HepG2 (cell line): ENCODE results near the gene NUDT7. TPM values are rescaled to one million over a fixed set of nuclear protein-coding genes. Genes with fewer than 3 reads are reported as not detected.

Experiments
- ATAC-seq: fragments of 200-7000 bp; cut with Tn5 transposase; 3 replicates; pipeline ENCODE4 v1.9.1; 2020; ENCODE audit warnings: mild to moderate bottlenecking, moderate library complexity
- BruUV-seq: library from RNA; stranded (reverse); fragments of 400-500 nt; replicated peaks from 2 replicates; lab custom pipeline; 2021; lab: Mats Ljungman, UMichigan
- CTCF ChIA-PET: fragments of 300-600 bp; formaldehyde crosslinking; extraction: SDS; loops from one replicate; lab custom pipeline; 2021; ENCODE audit warnings: low total read pairs, inconsistent platforms, low intra/inter-chr PET ratio; lab: Yijun Ruan, JAX
- POLR2A ChIA-PET: fragments of 350-600 bp; sonication (Branson Sonifier 250); formaldehyde crosslinking; loops from one replicate; lab custom pipeline; 2020; ENCODE audit warnings: antibody characterized with exemption, inconsistent platforms; lab: Yijun Ruan, JAX
- DNase-seq: peaks from one replicate; pipeline ENCODE4 v3.0.0-alpha.2; 2015; ENCODE audit warnings: low spot score
- FAIRE-seq: peaks from 3 replicates; lab custom pipeline; 2011; peaks lifted over from hg19 to GRCh38; lab: Jason Lieb, UNC
- H2AFZ ChIP-seq: one replicate; pipeline ENCODE4 v1.6.1; 2011; ENCODE audit warnings: low read length, inconsistent platforms
- H3K27ac ChIP-seq: fragments of 300-600 bp; 3 replicates; pipeline ENCODE4 v1.8.0; 2011; ENCODE audit warnings: mixed run types, mild to moderate bottlenecking, mixed read lengths, low read length, inconsistent platforms; ENCODE audit not compliant: insufficient read depth; ENCODE audit errors: extremely low read length
- H3K27me3 ChIP-seq, 2 experiments: fragments of 200-600 bp in 1 of 2; 2 replicates in 1 of 2; 3 replicates in 1 of 2; pipeline versions ENCODE4 v1.6.0 to v1.8.0; 2011; ENCODE audit warnings: low read length in 2 of 2, mild to moderate bottlenecking in 2 of 2, moderate library complexity in 2 of 2, inconsistent platforms in 1 of 2; ENCODE audit not compliant: insufficient read depth in 2 of 2, control insufficient read depth in 1 of 2
- H3K36me3 ChIP-seq, 2 experiments: fragments of 200-600 bp in 1 of 2; replicated peaks in 1 of 2; 2 replicates in 1 of 2; 3 replicates in 1 of 2; pipeline versions ENCODE4 v1.5.1 to v1.8.0; 2011; ENCODE audit warnings: low read length in 2 of 2, inconsistent platforms in 1 of 2; ENCODE audit not compliant: insufficient read depth in 2 of 2, control insufficient read depth in 1 of 2
- H3K4me1 ChIP-seq: 2 replicates; pipeline ENCODE4 v1.5.1; 2012; ENCODE audit warnings: low read length, inconsistent platforms; ENCODE audit not compliant: insufficient read depth
- H3K4me2 ChIP-seq: 2 replicates; pipeline ENCODE4 v1.6.0; 2011; ENCODE audit warnings: low read depth, low read length, inconsistent platforms
- H3K4me3 ChIP-seq, 3 experiments: fragments of 200-600 bp in 1 of 3; sonication (generic), shearing (Covaris generic) in 1 of 3; replicated peaks in 1 of 3; 2 replicates each; pipeline ENCODE4 v1.5.1; 2011 to 2016; ENCODE audit warnings: low read length in 3 of 3, inconsistent platforms in 2 of 3, low read depth in 2 of 3, mild to moderate bottlenecking in 2 of 3, control low read depth in 1 of 3, mixed read lengths in 1 of 3; ENCODE audit not compliant: insufficient read depth in 1 of 3
- H3K79me2 ChIP-seq: one replicate; pipeline ENCODE4 v1.6.1; 2011; ENCODE audit warnings: low read length, inconsistent platforms; ENCODE audit not compliant: insufficient read depth
- H3K9ac ChIP-seq: 2 replicates; pipeline ENCODE4 v1.6.0; 2011; ENCODE audit warnings: mild to moderate bottlenecking, low read depth, low read length, inconsistent platforms; ENCODE audit not compliant: insufficient read depth
- H3K9me3 ChIP-seq: 2 replicates; pipeline ENCODE4 v1.5.1; 2012; ENCODE audit warnings: mild to moderate bottlenecking, low read length
- H4K20me1 ChIP-seq: 2 replicates; pipeline ENCODE4 v1.6.0; 2011; ENCODE audit warnings: inconsistent platforms, mild to moderate bottlenecking, low read length, moderate library complexity; ENCODE audit not compliant: insufficient read depth
- FOSL2 ChIP-seq: sonication (generic); formaldehyde crosslinking; IDR thresholded peaks from 2 replicates; pipeline ENCODE4 v1.4.0; 2020; ENCODE audit warnings: missing genetic modification reagents
- GTF2F1 ChIP-seq: fragments of 150-350 bp; IDR thresholded peaks from 2 replicates; pipeline ENCODE4 v1.6.1; 2014; ENCODE audit warnings: low read length
- HIVEP1 ChIP-seq: sonication (generic); formaldehyde crosslinking; IDR thresholded peaks from 2 replicates; pipeline ENCODE4 v1.4.0; 2020; ENCODE audit warnings: mild to moderate bottlenecking, missing genetic modification reagents
- JUNB ChIP-seq: sonication (generic); formaldehyde crosslinking; IDR thresholded peaks from 2 replicates; pipeline ENCODE4 v1.8.0; 2022; ENCODE audit warnings: missing genetic modification reagents, mild to moderate bottlenecking, borderline replicate concordance
- MXD4 ChIP-seq: IDR thresholded peaks from 2 replicates; pipeline ENCODE4 v1.6.1; 2016; ENCODE audit warnings: mild to moderate bottlenecking, missing biosample characterization, missing genetic modification reagents
- NR2F6 ChIP-seq, 2 experiments: IDR thresholded peaks; 2 replicates each; pipeline ENCODE4 v1.6.1; 2016; ENCODE audit warnings: antibody characterized with exemption in 1 of 2, mild to moderate bottlenecking in 1 of 2
- RARA ChIP-seq: IDR thresholded peaks from 2 replicates; pipeline ENCODE4 v1.6.1; 2016; ENCODE audit warnings: missing genetic modification reagents, missing compliant biosample characterization
- ZKSCAN1 ChIP-seq: fragments of 150-350 bp; IDR thresholded peaks from 2 replicates; pipeline ENCODE4 v1.6.1; 2014; ENCODE audit warnings: low read length
- ZNF142 ChIP-seq: sonication (generic); formaldehyde crosslinking; IDR thresholded peaks from 2 replicates; pipeline ENCODE4 v1.4.0; 2020; ENCODE audit warnings: missing genetic modification reagents
- ZNF652 ChIP-seq: IDR thresholded peaks from 2 replicates; pipeline ENCODE4 v1.6.1; 2016; ENCODE audit warnings: low read depth, borderline replicate concordance
- ZSCAN29 ChIP-seq: sonication (generic); formaldehyde crosslinking; conservative IDR thresholded peaks from 2 replicates; pipeline ENCODE4 v1.4.0; 2020; ENCODE audit warnings: mild to moderate bottlenecking, missing genetic modification reagents
- WGBS: methylation state at CpG from one replicate; pipeline ENCODE4 v1.1.6; 2017; ENCODE audit warnings: low lambda C conversion rate; 5-methylcytosine and 5-hydroxymethylcytosine counted together
- in situ Hi-C: cut with HindIII; loops from 2 replicates; pipeline ENCODE4 v1.10.0; 2017; ENCODE audit warnings: low pct_unique_long_range_greater_than_20kb; ENCODE audit not compliant: extremely low pct_ligation_motif_present
- intact Hi-C: fragments of 100-400 bp; cut with micrococcal nuclease; formaldehyde crosslinking; loops from one replicate; pipeline ENCODE4 v1.10.0; 2022; ENCODE audit not compliant: unreplicated experiment
- polyA plus RNA-seq, 8 experiments: library from polyadenylated mRNA; depleted of rRNA in 3 of 8; stranded (reverse) in 7 of 8; unstranded in 1 of 8; fragments of >200 nt; fragmentation: Illumina TruSeq in 4 of 8; extraction: Trizol in 4 of 8; gene quantifications; 2 replicates each; pipeline versions ENCODE4 v1.2.1 to v1.2.3, GENCODE V29; 2011 to 2016; ENCODE audit warnings: low read depth in 4 of 8, missing spikeins in 1 of 8, mixed read lengths in 1 of 8; ENCODE audit not compliant: insufficient read depth in 1 of 8
- total RNA-seq, 5 experiments: library from RNA; depleted of rRNA; stranded (reverse); fragments of >200 nt; fragmentation: Illumina TruSeq; extraction: Trizol; gene quantifications; 2 replicates each; pipeline ENCODE4 v1.2.3, GENCODE V29; 2016; ENCODE audit warnings: low read depth in 1 of 5

The NUDT7 gene
- total and polyA plus RNA-seq, 2 of the 13 experiments (the other 11 are each of a cell fraction or from before 2014, with no cell fraction given): 14.3 to 23.9 TPM

- in situ Hi-C loops: no loop called here
- DNase-seq: no peak
- WGBS: 27% methylated on average over 1 of the region's 1 CpG
- CTCF ChIA-PET: no interaction called here
- ATAC-seq: no peak
- no TSS peak for BruUV-seq
- Histone ChIP-seq H3K9ac (no peak overlapping the region), H3K27me3 (no peaks in the 10 kb centered on the region), H3K36me3 (no peaks in the 10 kb centered on the region), H3K4me2 (no peak overlapping the region), H3K4me3 (no peak overlapping the region), H3K79me2 (no peaks in the 10 kb centered on the region), H2AFZ (no peak overlapping the region), H4K20me1 (no peaks in the 10 kb centered on the region), H3K9me3 (no peaks in the 10 kb centered on the region), H3K27ac (no peak overlapping the region), H3K4me1 (peaks cover 83% of the 10 kb centered on the region)
- POLR2A ChIA-PET: interaction anchor here (0.5 to 1.1 kb wide), 2 partner anchors 18 to 38 kb away, joined by 3 to 4 read pairs; partner anchors contain the start of gene NUDT7
- intact Hi-C loops: no loop called here
- TF ChIP-seq ZNF142 (CRISPR knock-in tag) (no peak), RARA (0 out of 2 replicates have a peak, but pooled peaks have one; percentile 14), ZSCAN29 (CRISPR knock-in tag) (no peak), MXD4 (no peak), HIVEP1 (CRISPR knock-in tag) (no peak), FOSL2 (no peak), ZKSCAN1 (0 out of 2 replicates have a peak, but pooled peaks have one; percentile 3), NR2F6 (IDR thresholded peaks at IDR 0.05) (peak; percentile 46; the same call in 1 of the 2 replicates), NR2F6 (CRISPR knock-in tag; IDR thresholded peaks at IDR 0.05) (no peak), GTF2F1 (no peak), ZNF652 (CRISPR knock-in tag) (peak; percentile 90), JUNB (CRISPR knock-in tag) (0 out of 2 replicates have a peak, but pooled peaks have one; percentile 27)
- FAIRE-seq: no peak
Measured at GRCh38 chr16:77760800-77761199, 38.5 kb downstream of the NUDT7 start.
